BJ (cell line): ENCODE results near the gene STIMATE. TPM values are rescaled to one million over a fixed set of nuclear protein-coding genes. Genes with fewer than 3 reads are reported as not detected.

Experiments used
- CTCF ChIA-PET: fragments of 350-600 bp; formaldehyde crosslinking; extraction: SDS; loops from one replicate; lab custom pipeline; 2021; ENCODE audit warnings: antibody characterized with exemption, inconsistent platforms; lab: Yijun Ruan, JAX
- POLR2A ChIA-PET: fragments of 300-600 bp; sonication (Branson Sonifier 250); formaldehyde crosslinking; extraction: SDS; loops from one replicate; lab custom pipeline; 2021; ENCODE audit warnings: antibody characterized with exemption; lab: Charles Lee
- DNase-seq: peaks from one replicate; pipeline ENCODE4 v3.0.0-alpha.2; 2011; ENCODE audit warnings: low read depth
- H3K27me3 ChIP-seq: 2 replicates; pipeline ENCODE4 v1.6.0; 2011; ENCODE audit warnings: low read length; ENCODE audit not compliant: control insufficient read depth, insufficient read depth
- H3K36me3 ChIP-seq: 2 replicates; pipeline ENCODE4 v1.5.1; 2011; ENCODE audit warnings: low read length; ENCODE audit not compliant: control insufficient read depth, insufficient read depth
- H3K4me3 ChIP-seq: 2 replicates; pipeline ENCODE4 v1.5.1; 2011; ENCODE audit warnings: low read depth, mild to moderate bottlenecking, control low read depth, low read length
- polyA plus RNA-seq: library from polyadenylated mRNA; depleted of rRNA; stranded (reverse); fragments of >200 nt; gene quantifications from 2 replicates; pipeline ENCODE4 v1.2.3, GENCODE V29; 2011
- TF ChIP-seq, protein P1 (sequence below): IDR thresholded peaks from 2 replicates; pipeline ENCODE4 v1.5.1; 2011; ENCODE audit warnings: low read depth, mild to moderate bottlenecking, control low read depth, inconsistent platforms, low read length, moderate library complexity; ENCODE audit not compliant: insufficient read depth

The STIMATE gene
- polyA plus RNA-seq, 1 experiment: 13.5 TPM

GRCh38 chr3:52910823-52911222, 13.5 kb upstream of the STIMATE start:
- TF ChIP-seq, protein P1, sequence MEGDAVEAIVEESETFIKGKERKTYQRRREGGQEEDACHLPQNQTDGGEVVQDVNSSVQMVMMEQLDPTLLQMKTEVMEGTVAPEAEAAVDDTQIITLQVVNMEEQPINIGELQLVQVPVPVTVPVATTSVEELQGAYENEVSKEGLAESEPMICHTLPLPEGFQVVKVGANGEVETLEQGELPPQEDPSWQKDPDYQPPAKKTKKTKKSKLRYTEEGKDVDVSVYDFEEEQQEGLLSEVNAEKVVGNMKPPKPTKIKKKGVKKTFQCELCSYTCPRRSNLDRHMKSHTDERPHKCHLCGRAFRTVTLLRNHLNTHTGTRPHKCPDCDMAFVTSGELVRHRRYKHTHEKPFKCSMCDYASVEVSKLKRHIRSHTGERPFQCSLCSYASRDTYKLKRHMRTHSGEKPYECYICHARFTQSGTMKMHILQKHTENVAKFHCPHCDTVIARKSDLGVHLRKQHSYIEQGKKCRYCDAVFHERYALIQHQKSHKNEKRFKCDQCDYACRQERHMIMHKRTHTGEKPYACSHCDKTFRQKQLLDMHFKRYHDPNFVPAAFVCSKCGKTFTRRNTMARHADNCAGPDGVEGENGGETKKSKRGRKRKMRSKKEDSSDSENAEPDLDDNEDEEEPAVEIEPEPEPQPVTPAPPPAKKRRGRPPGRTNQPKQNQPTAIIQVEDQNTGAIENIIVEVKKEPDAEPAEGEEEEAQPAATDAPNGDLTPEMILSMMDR: no peak
- CTCF ChIA-PET: interaction anchor here (0.6 to 1.9 kb wide), 3 partner anchors 13 to 118 kb away, joined by 3 to 6 read pairs (median 4); partner anchors contain the start of gene STIMATE
- POLR2A ChIA-PET: no interaction called here

DNA sequence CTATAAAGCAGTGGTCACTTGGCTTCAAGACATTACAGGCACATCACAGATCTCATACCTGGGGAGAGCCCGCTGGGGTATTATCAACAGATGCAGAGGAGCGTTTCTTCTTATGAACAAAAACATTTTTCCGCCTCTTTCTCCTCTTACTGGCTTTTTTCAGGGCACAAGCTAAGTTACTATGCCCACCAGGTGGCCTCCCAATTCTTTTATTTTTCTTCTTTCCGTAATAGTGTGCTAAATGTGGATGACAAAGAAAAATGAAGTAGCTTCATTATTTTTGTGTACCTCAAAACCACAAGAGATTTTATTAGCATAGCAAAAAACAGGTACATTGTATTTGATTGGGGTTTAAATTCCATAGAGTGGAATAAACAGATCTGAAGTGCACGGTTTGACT, 10.1 kb upstream of the STIMATE start:
- POLR2A ChIA-PET: interaction anchor here (0.7 kb wide), 1 partner anchor 15 kb away, joined by 5 read pairs; no protein-coding TSS in a partner anchor
- TF ChIP-seq, protein P1: no peak
- CTCF ChIA-PET: no interaction called here
- H3K36me3 ChIP-seq: peaks cover 1% of the 10 kb centered on the region; the same call in 1 of the 2 replicates
- no peak overlapping the region for H3K4me3 ChIP-seq
- DNase-seq: no peak
- H3K27me3 ChIP-seq: no peaks in the 10 kb centered on the region

More at GRCh38 chr3:52910823-52911222, 13.5 kb upstream of the STIMATE start:
- no peak for DNase-seq
- Histone ChIP-seq H3K36me3 (no peaks in the 10 kb centered on the region), H3K27me3 (no peaks in the 10 kb centered on the region), H3K4me3 (no peak overlapping the region)

DNA sequence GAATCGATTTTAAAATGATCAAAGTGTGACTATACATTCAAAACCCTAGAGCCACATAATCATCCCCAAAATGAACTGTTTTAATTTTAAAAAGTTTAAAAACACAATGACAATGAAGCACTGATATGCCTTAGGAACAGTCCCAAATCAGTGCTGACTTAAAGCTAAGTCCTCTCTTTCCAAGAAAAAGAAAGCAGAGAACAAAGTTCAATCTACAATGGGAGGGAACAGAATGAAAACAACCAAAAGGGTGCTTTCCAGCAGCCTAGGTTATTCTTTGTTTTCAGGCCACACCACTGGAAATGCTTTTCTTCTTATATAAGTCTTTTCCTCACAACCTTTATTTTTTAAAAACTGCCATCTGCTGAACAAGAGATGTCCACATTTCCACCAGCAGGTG, 7.2 kb upstream of the STIMATE start:
- no peak for DNase-seq
- Histone ChIP-seq H3K36me3 (peaks cover 1% of the 10 kb centered on the region; the same call in 1 of the 2 replicates), H3K4me3 (no peak overlapping the region), H3K27me3 (no peaks in the 10 kb centered on the region)
- TF ChIP-seq, protein P1: no peak
- CTCF ChIA-PET: interaction anchor here (1.5 kb wide), 1 partner anchor 11 kb away, joined by 4 read pairs; no protein-coding TSS in a partner anchor
- POLR2A ChIA-PET: no interaction called here

DNA sequence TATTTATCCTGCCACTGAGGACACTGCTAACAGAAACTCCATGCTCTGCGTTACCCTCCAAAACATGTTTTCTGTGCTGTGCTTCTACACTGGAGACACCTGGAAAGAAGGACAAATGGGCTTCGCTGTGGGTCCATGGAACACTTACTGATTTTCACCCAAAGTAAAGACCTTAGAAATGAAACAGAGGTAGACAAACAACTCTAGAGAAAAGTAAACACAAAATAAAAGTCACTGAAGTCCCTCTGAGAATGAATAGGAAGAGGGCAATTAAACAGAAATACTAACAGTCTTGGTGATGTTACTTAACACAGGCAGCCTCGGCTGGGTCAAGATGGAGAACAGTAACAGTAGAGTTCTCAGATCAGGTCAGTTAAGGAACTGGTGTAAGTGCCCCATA, 6.7 kb upstream of the STIMATE start:
- CTCF ChIA-PET: interaction anchor here (1.5 kb wide), 1 partner anchor 10 kb away, joined by 4 read pairs; no protein-coding TSS in a partner anchor

GRCh38 chr3:52896613-52897012, 735 bp downstream of the STIMATE start:
- CTCF ChIA-PET: interaction anchor here (1.7 to 2.6 kb wide), 2 partner anchors 14 to 44 kb away, joined by 4 to 6 read pairs; no protein-coding TSS in a partner anchor
- DNase-seq: no peak

More for the DNA sequence above, 6.7 kb upstream of the STIMATE start:
- Histone ChIP-seq H3K4me3 (no peak overlapping the region), H3K36me3 (peaks cover 1% of the 10 kb centered on the region; the same call in 1 of the 2 replicates), H3K27me3 (no peaks in the 10 kb centered on the region)
- no peak for DNase-seq
- TF ChIP-seq, protein P1: no peak
- POLR2A ChIA-PET: interaction anchor here (0.7 kb wide), 1 partner anchor 11 kb away, joined by 3 read pairs; no protein-coding TSS in a partner anchor

More at GRCh38 chr3:52896613-52897012, 735 bp downstream of the STIMATE start:
- Histone ChIP-seq H3K27me3 (no peaks in the 10 kb centered on the region), H3K4me3 (peak overlapping the region; percentile 80), H3K36me3 (no peaks in the 10 kb centered on the region)
- TF ChIP-seq, protein P1: no peak
- POLR2A ChIA-PET: no interaction called here
